HEK293 (cell line): ENCODE measurements around the gene POC1B.

Experiments used
- CTCF ChIA-PET: fragments of 350-600 bp; formaldehyde crosslinking; extraction: SDS; loops from one replicate; lab custom pipeline; 2021; ENCODE audit warnings: antibody characterized with exemption; lab: Yijun Ruan, JAX
- POLR2A ChIA-PET: fragments of 300-600 bp; formaldehyde crosslinking; extraction: SDS; loops from one replicate; lab custom pipeline; 2020; ENCODE audit warnings: antibody characterized with exemption, inconsistent platforms; lab: Yijun Ruan, JAX
- H3K27ac ChIP-seq: fragments of 200-500 bp; sonication (Bioruptor generic); 2 replicates; pipeline ENCODE4 v1.5.1; 2014; ENCODE audit warnings: low read depth, low read length, control low read depth, inconsistent platforms; ENCODE audit errors: extremely low read depth
- H3K36me3 ChIP-seq, 2 experiments: fragments of 200-500 bp in 1 of 2; sonication (Bioruptor generic) in 1 of 2; 1 replicate in 1 of 2; 2 replicates in 1 of 2; pipeline ENCODE4 v1.5.1; 2014 to 2017; ENCODE audit warnings: inconsistent platforms in 2 of 2, low read length in 2 of 2; ENCODE audit not compliant: control insufficient read depth in 2 of 2, insufficient read depth in 1 of 2
- H3K4me1 ChIP-seq: fragments of 200-500 bp; sonication (Bioruptor generic); 2 replicates; pipeline ENCODE4 v1.5.1; 2014; ENCODE audit warnings: mild to moderate bottlenecking, low read length, inconsistent platforms; ENCODE audit not compliant: control insufficient read depth, insufficient read depth
- H3K4me3 ChIP-seq: 2 replicates; pipeline ENCODE4 v1.5.1; 2011; ENCODE audit warnings: low read depth, mild to moderate bottlenecking, control low read depth, low read length, moderate library complexity
- H3K9me3 ChIP-seq: fragments of 200-500 bp; sonication (Bioruptor generic); 2 replicates; pipeline ENCODE4 v1.5.1; 2014; ENCODE audit warnings: low read depth, low read length, inconsistent platforms; ENCODE audit not compliant: control insufficient read depth, insufficient read depth
- AEBP2 ChIP-seq: fragments of 450-650 bp; formaldehyde crosslinking; IDR thresholded peaks from 2 replicates; pipeline ENCODE4 v1.5.1; 2016; ENCODE audit warnings: missing biosample characterization, missing genetic modification characterization, borderline replicate concordance
- ATF2 ChIP-seq: fragments of 450-650 bp; formaldehyde crosslinking; IDR thresholded peaks from 2 replicates; pipeline ENCODE4 v1.5.1; 2016; ENCODE audit warnings: missing biosample characterization, missing genetic modification characterization, low read depth
- INSM2 ChIP-seq: fragments of 450-650 bp; formaldehyde crosslinking; IDR thresholded peaks from 2 replicates; pipeline ENCODE4 v1.5.1; 2016; ENCODE audit warnings: missing biosample characterization, missing genetic modification characterization
- KLF1 ChIP-seq: fragments of 450-650 bp; formaldehyde crosslinking; IDR thresholded peaks from 2 replicates; pipeline ENCODE4 v1.5.1; 2016; ENCODE audit warnings: missing biosample characterization, missing genetic modification characterization
- KLF8 ChIP-seq: fragments of 450-650 bp; formaldehyde crosslinking; IDR thresholded peaks from 2 replicates; pipeline ENCODE4 v1.5.1; 2016; ENCODE audit warnings: missing biosample characterization, missing genetic modification characterization
- PATZ1 ChIP-seq: fragments of 450-650 bp; formaldehyde crosslinking; IDR thresholded peaks from 2 replicates; pipeline ENCODE4 v1.5.1; 2016; ENCODE audit warnings: missing biosample characterization, missing genetic modification characterization
- WT1 ChIP-seq: fragments of 450-650 bp; formaldehyde crosslinking; IDR thresholded peaks from 2 replicates; pipeline ENCODE4 v1.5.1; 2016; ENCODE audit warnings: missing biosample characterization, missing genetic modification characterization
- ZBTB8A ChIP-seq: fragments of 450-650 bp; formaldehyde crosslinking; IDR thresholded peaks from 2 replicates; pipeline ENCODE4 v1.5.1; 2016; ENCODE audit warnings: missing biosample characterization, missing genetic modification characterization
- ZFP69B ChIP-seq: fragments of 450-650 bp; formaldehyde crosslinking; IDR thresholded peaks from 2 replicates; pipeline ENCODE4 v1.5.1; 2016; ENCODE audit warnings: missing biosample characterization, missing genetic modification characterization
- ZNF138 ChIP-seq: fragments of 450-650 bp; formaldehyde crosslinking; IDR thresholded peaks from 2 replicates; pipeline ENCODE4 v1.5.1; 2016; ENCODE audit warnings: missing biosample characterization, missing genetic modification characterization, borderline replicate concordance
- ZNF23 ChIP-seq: fragments of 450-650 bp; formaldehyde crosslinking; IDR thresholded peaks from 2 replicates; pipeline ENCODE4 v1.5.1; 2016; ENCODE audit warnings: missing biosample characterization, missing genetic modification characterization, borderline replicate concordance
- ZNF248 ChIP-seq: fragments of 450-650 bp; formaldehyde crosslinking; IDR thresholded peaks from 2 replicates; pipeline ENCODE4 v1.5.1; 2017; ENCODE audit warnings: missing biosample characterization, missing genetic modification characterization
- ZNF324 ChIP-seq: fragments of 450-650 bp; formaldehyde crosslinking; IDR thresholded peaks from 2 replicates; pipeline ENCODE4 v1.5.1; 2016; ENCODE audit warnings: missing biosample characterization, missing genetic modification characterization
- ZNF354C ChIP-seq: fragments of 450-650 bp; formaldehyde crosslinking; IDR thresholded peaks from 2 replicates; pipeline ENCODE4 v1.5.1; 2016; ENCODE audit warnings: missing biosample characterization, missing genetic modification characterization, low read depth, borderline replicate concordance
- ZNF501 ChIP-seq: fragments of 450-650 bp; formaldehyde crosslinking; IDR thresholded peaks from 2 replicates; pipeline ENCODE4 v1.5.1; 2016; ENCODE audit warnings: missing biosample characterization, missing genetic modification characterization
- ZNF510 ChIP-seq: fragments of 450-650 bp; formaldehyde crosslinking; IDR thresholded peaks from 2 replicates; pipeline ENCODE4 v1.5.1; 2018; ENCODE audit warnings: mild to moderate bottlenecking, missing genetic modification characterization, missing biosample characterization; ENCODE audit not compliant: insufficient replicate concordance
- ZNF514 ChIP-seq: fragments of 450-650 bp; formaldehyde crosslinking; IDR thresholded peaks from 2 replicates; pipeline ENCODE4 v1.5.1; 2016; ENCODE audit warnings: missing biosample characterization, missing genetic modification characterization
- ZNF530 ChIP-seq: fragments of 450-650 bp; formaldehyde crosslinking; IDR thresholded peaks from 2 replicates; pipeline ENCODE4 v1.5.1; 2016; ENCODE audit warnings: low read depth, missing biosample characterization, missing genetic modification characterization
- ZNF571 ChIP-seq: fragments of 450-650 bp; formaldehyde crosslinking; IDR thresholded peaks from 2 replicates; pipeline ENCODE4 v1.5.0; 2017; ENCODE audit warnings: missing biosample characterization, missing genetic modification characterization
- ZNF670 ChIP-seq: fragments of 450-650 bp; formaldehyde crosslinking; IDR thresholded peaks from 2 replicates; pipeline ENCODE4 v1.5.1; 2016; ENCODE audit warnings: missing biosample characterization, missing genetic modification characterization, low read depth
- ZNF707 ChIP-seq: fragments of 450-650 bp; formaldehyde crosslinking; IDR thresholded peaks from 2 replicates; pipeline ENCODE4 v1.5.1; 2016; ENCODE audit warnings: missing biosample characterization, missing genetic modification characterization
- ZNF768 ChIP-seq: fragments of 450-650 bp; formaldehyde crosslinking; IDR thresholded peaks from 2 replicates; pipeline ENCODE4 v1.5.1; 2018; ENCODE audit warnings: missing biosample characterization, mild to moderate bottlenecking, missing genetic modification characterization
- ZNF791 ChIP-seq: fragments of 450-650 bp; formaldehyde crosslinking; IDR thresholded peaks from 2 replicates; pipeline ENCODE4 v1.5.1; 2016; ENCODE audit warnings: missing biosample characterization, missing genetic modification characterization
- TF ChIP-seq, protein P1 (sequence below): fragments of 450-650 bp; formaldehyde crosslinking; IDR thresholded peaks from 2 replicates; pipeline ENCODE4 v1.5.1; 2017; ENCODE audit warnings: missing biosample characterization, mild to moderate bottlenecking, missing genetic modification characterization, moderate library complexity

The POC1B gene

DNA sequence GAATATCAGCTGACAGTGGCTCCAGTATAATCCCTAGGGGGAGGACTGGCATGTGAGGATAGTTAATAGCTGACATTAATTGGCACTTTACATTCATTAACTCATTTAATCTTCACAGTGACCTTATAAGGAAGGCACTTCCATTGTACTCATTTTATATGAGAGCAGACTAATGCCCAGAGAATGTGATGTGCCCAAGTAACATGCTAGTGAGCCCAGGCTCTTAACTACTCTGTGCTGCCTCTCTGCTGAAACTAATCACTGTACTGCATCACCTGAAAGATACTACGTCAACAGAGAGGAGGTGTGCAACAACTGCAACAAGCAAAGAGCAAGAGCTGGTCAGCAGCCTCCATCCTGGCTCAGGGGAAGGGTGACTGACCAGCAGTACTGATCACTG, 41.4 kb downstream of the POC1B start:
- H3K27ac ChIP-seq: no peak overlapping the region
- no peak overlapping the region for H3K4me3 ChIP-seq
- H3K9me3 ChIP-seq: no peaks in the 10 kb centered on the region
- H3K36me3 ChIP-seq: peaks cover 0 to 6% of the 10 kb centered on the region in 2 experiments; a peak in 2 of 3 replicates
- H3K4me1 ChIP-seq: no peaks in the 10 kb centered on the region
- POLR2A ChIA-PET: no interaction called here
- TF ChIP-seq ZNF571 (tag by site-specific recombination) (no peak), WT1 (tag by site-specific recombination) (no peak), ZNF530 (tag by site-specific recombination) (no peak), ATF2 (tag by site-specific recombination) (no peak), ZNF324 (tag by site-specific recombination) (no peak), AEBP2 (tag by site-specific recombination) (no peak), ZNF23 (tag by site-specific recombination) (no peak), ZNF514 (tag by site-specific recombination) (no peak)
- TF ChIP-seq, all 188 proteins: peak for 0
- CTCF ChIA-PET: interaction anchor here (1.7 kb wide), 1 partner anchor 13 kb away, joined by 5 read pairs; no protein-coding TSS in a partner anchor

- no peaks in the 10 kb centered on the region; a peak in 1 of 3 replicates for H3K36me3 ChIP-seq
- TF ChIP-seq INSM2 (tag by site-specific recombination): no peak
- TF ChIP-seq ZNF248: no peak
- TF ChIP-seq PATZ1 (tag by site-specific recombination): no peak
- TF ChIP-seq ZBTB8A (tag by site-specific recombination): no peak
- no peak for TF ChIP-seq ZNF354C (tag by site-specific recombination)
- TF ChIP-seq ZNF510 (tag by site-specific recombination): no peak
- no peak for TF ChIP-seq ZNF670 (tag by site-specific recombination)
- TF ChIP-seq, protein P1, sequence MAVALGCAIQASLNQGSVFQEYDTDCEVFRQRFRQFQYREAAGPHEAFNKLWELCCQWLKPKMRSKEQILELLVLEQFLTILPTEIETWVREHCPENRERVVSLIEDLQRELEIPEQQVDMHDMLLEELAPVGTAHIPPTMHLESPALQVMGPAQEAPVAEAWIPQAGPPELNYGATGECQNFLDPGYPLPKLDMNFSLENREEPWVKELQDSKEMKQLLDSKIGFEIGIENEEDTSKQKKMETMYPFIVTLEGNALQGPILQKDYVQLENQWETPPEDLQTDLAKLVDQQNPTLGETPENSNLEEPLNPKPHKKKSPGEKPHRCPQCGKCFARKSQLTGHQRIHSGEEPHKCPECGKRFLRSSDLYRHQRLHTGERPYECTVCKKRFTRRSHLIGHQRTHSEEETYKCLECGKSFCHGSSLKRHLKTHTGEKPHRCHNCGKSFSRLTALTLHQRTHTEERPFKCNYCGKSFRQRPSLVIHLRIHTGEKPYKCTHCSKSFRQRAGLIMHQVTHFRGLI (tag by site-specific recombination): no peak
- TF ChIP-seq KLF1 (tag by site-specific recombination): no peak
- no peak for TF ChIP-seq ZNF707 (tag by site-specific recombination)
- no peak for TF ChIP-seq ZNF768 (tag by site-specific recombination)
- no peak for TF ChIP-seq ZNF791
- TF ChIP-seq ZNF138 (tag by site-specific recombination): no peak
- no peak for TF ChIP-seq ZNF501 (tag by site-specific recombination)
- no peak for TF ChIP-seq KLF8
- TF ChIP-seq ZFP69B: no peak
- no peak for TF ChIP-seq ZNF23 (tag by site-specific recombination)
- TF ChIP-seq WT1 (tag by site-specific recombination): no peak
- no peak overlapping the region for H3K4me3 ChIP-seq
- CTCF ChIA-PET: interaction anchor here (1.4 kb wide), 1 partner anchor 8 kb away, joined by 3 read pairs; no protein-coding TSS in a partner anchor
- POLR2A ChIA-PET: interaction anchor here (0.7 kb wide), 1 partner anchor 1094 kb away, joined by 9 read pairs; no protein-coding TSS in a partner anchor
- H3K4me1 ChIP-seq: no peaks in the 10 kb centered on the region
- H3K27ac ChIP-seq: no peak overlapping the region
- no peaks in the 10 kb centered on the region for H3K9me3 ChIP-seq
Measured at GRCh38 chr12:89481213-89481914, 44.5 kb downstream of the POC1B start.
